Measurements from ENCODE around the gene DSCAM.

Gene DSCAM

DNA sequence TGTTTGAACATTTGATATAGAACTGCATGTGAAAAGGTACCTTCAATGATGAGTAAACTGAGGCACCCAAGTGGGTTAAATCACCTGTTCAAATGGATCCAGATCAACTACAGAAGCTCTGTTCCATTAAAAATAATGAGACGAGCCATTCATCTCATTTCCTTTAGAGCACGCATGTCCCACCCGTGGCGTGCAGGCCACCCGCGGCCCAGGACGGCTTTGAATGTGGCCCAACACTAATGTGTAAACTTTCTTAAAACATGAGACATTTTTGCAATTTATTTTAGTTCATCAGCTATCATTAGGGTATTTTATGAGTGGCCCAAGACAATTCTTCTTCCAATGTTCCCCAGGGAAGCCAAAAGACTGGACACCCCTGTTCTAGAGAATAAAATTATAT is 381.6 kb downstream of the DSCAM start:
- H3K4me3 ChIP-seq (ENCODE audit: low read depth, low read length), result no peak overlapping the region
- TF ChIP-seq, protein P1, sequence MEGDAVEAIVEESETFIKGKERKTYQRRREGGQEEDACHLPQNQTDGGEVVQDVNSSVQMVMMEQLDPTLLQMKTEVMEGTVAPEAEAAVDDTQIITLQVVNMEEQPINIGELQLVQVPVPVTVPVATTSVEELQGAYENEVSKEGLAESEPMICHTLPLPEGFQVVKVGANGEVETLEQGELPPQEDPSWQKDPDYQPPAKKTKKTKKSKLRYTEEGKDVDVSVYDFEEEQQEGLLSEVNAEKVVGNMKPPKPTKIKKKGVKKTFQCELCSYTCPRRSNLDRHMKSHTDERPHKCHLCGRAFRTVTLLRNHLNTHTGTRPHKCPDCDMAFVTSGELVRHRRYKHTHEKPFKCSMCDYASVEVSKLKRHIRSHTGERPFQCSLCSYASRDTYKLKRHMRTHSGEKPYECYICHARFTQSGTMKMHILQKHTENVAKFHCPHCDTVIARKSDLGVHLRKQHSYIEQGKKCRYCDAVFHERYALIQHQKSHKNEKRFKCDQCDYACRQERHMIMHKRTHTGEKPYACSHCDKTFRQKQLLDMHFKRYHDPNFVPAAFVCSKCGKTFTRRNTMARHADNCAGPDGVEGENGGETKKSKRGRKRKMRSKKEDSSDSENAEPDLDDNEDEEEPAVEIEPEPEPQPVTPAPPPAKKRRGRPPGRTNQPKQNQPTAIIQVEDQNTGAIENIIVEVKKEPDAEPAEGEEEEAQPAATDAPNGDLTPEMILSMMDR (conservative IDR thresholded peaks at IDR 0.05; ENCODE audit: low read depth, low read length), result no peak
- DNase-seq (ENCODE audit: low read depth), result no peak

DNA sequence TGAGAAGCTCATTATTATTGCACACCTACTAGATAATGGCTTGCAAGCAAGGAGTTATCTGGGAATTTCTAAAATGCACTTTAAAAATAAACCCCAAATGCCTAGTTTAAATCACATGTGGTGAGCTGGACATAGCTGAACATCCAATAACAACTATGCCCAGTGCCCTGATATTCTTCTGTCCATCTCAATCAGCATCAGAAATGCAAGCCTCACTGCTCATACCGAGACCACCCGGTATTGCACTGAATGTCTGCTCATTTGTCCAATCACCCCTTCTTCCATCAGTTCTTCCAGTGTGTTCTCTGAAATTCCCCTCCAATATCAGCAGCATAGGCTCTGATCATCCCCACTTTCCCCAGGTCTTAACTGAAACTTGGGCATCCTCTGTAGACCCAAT is 383.8 kb downstream of the DSCAM start:
- TF ChIP-seq, protein P1 (conservative IDR thresholded peaks at IDR 0.05; ENCODE audit: low read depth, low read length), result no peak
- H3K4me3 ChIP-seq (ENCODE audit: low read depth, low read length), result no peak overlapping the region
- DNase-seq (ENCODE audit: low read depth), result no peak

DNA sequence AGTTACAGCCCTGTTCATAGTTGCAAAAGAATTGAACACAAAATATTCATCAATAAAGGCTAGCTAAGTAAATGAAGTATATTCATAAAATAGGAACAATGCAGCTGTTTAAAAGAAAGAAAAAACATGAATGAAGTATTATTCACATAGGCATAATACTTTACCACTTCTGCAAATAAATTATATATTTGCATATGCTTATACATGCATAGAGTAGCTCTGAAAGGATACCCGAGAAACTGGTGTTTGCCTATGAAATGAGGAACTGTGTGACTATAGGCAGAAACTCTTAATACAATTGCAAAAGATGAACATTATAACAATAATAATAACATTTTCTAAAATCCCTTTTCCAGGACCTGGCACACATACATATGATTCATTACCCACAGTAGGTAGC is 385.9 kb downstream of the DSCAM start:
- no peak overlapping the region for H3K4me3 ChIP-seq (ENCODE audit: low read depth, low read length)
- TF ChIP-seq, protein P1 (conservative IDR thresholded peaks at IDR 0.05; ENCODE audit: low read depth, low read length), result no peak
- DNase-seq (ENCODE audit: low read depth), result no peak

DNA sequence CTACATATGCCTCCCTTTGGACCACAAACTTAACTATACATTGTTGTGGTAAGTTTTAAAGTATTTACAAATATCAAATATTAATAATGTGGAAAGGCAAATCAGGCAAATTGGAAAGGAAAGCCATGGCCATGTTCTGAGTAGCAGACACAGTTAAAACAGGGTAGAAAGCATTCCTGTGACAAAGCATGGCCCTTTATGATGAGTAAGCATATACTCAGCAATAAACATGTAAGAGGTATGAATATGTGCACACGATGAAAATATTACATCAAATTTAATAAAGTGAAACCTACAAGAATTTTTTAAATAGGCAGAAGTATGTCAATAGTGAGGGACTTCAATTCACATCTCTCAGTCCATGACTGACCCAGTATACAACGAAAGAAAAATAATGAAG is 389.2 kb downstream of the DSCAM start:
- TF ChIP-seq, protein P1 (conservative IDR thresholded peaks at IDR 0.05; ENCODE audit: low read depth, low read length), result no peak
- no peak for DNase-seq (ENCODE audit: low read depth)
- H3K4me3 ChIP-seq (ENCODE audit: low read depth, low read length), result no peak overlapping the region

DNA sequence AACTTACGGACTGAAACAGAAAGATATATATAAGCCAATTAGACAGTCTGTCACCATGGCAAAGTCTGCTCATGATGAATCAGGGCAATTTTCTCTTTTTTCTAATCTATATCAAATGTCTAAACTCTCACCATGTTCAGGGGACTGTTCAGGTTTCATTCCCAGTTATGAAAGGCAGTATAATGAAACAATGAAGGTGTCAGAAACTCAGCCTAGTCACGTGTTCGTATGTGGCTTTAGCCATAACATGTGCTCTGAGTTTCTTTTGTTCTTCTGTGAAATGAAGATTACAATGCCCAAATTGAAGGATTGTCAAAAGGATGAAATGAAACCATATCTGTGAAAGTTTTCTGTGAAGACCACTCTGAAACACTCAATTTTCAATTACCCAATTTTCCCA is 392.9 kb downstream of the DSCAM start:
- DNase-seq (ENCODE audit: low read depth), result no peak
- H3K4me3 ChIP-seq (ENCODE audit: low read depth, low read length), result no peak overlapping the region
- TF ChIP-seq, protein P1 (conservative IDR thresholded peaks at IDR 0.05; ENCODE audit: low read depth, low read length), result no peak

DNA sequence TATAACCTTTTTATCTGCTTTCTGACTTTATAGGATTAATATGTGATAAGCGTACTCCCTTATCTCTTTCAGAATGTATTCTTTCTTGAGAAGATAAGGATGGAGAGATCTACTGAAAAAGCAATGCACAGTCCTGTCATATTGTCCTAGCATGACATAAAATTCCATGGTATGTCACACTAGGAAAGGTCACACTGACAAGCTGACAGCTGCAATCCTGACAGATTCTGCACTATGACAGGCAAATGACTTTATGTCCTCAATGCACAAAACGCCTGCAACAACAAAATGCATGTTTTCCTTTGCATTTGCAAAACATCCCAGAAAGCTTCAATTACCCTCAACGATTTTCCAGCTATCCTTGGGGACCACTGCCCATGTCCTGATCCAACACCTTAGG is 393.8 kb downstream of the DSCAM start:
- H3K4me3 ChIP-seq (ENCODE audit: low read depth, low read length), result no peak overlapping the region
- TF ChIP-seq, protein P1 (conservative IDR thresholded peaks at IDR 0.05; ENCODE audit: low read depth, low read length), result no peak
- DNase-seq (ENCODE audit: low read depth), result no peak

DNA sequence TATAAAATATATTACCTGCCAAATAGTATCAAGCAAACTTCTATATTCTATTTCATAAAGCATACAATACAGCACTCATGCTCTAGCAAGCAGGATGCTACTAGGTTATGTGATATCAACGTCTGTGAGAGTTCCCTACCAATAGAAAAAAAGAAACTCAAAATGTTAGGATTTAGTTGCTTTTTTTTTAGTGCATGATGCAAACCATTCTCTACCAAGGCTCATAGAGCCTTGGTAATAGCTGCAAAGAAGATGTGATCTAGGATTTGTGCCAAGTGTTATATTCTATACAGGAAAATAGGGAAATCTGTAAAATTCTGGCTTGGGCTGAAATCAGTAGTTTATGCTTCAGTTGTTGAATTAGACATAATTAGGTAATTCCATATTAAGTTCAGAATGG is 394.4 kb downstream of the DSCAM start:
- no peak for DNase-seq (ENCODE audit: low read depth)
- TF ChIP-seq, protein P1 (conservative IDR thresholded peaks at IDR 0.05; ENCODE audit: low read depth, low read length), result no peak

More for the DNA sequence above, 394.4 kb downstream of the DSCAM start:
- H3K4me3 ChIP-seq (ENCODE audit: low read depth, low read length), result no peak overlapping the region
